HepG2 (cell line): ENCODE measurements around the gene MTUS2. TPM values are rescaled to one million over a fixed set of nuclear protein-coding genes. Genes with fewer than 3 reads are reported as not detected.

Experiments
- ATAC-seq: fragments of 200-7000 bp; cut with Tn5 transposase; 3 replicates; pipeline ENCODE4 v1.9.1; 2020; ENCODE audit warnings: mild to moderate bottlenecking, moderate library complexity
- BruUV-seq: library from RNA; stranded (reverse); fragments of 400-500 nt; replicated peaks from 2 replicates; lab custom pipeline; 2021; lab: Mats Ljungman, UMichigan
- CTCF ChIA-PET: fragments of 300-600 bp; formaldehyde crosslinking; extraction: SDS; loops from one replicate; lab custom pipeline; 2021; ENCODE audit warnings: low total read pairs, inconsistent platforms, low intra/inter-chr PET ratio; lab: Yijun Ruan, JAX
- POLR2A ChIA-PET: fragments of 350-600 bp; sonication (Branson Sonifier 250); formaldehyde crosslinking; loops from one replicate; lab custom pipeline; 2020; ENCODE audit warnings: antibody characterized with exemption, inconsistent platforms; lab: Yijun Ruan, JAX
- DNase-seq: peaks from one replicate; pipeline ENCODE4 v3.0.0-alpha.2; 2015; ENCODE audit warnings: low spot score
- FAIRE-seq: peaks from 3 replicates; lab custom pipeline; 2011; peaks lifted over from hg19 to GRCh38; lab: Jason Lieb, UNC
- H2AFZ ChIP-seq: one replicate; pipeline ENCODE4 v1.6.1; 2011; ENCODE audit warnings: low read length, inconsistent platforms
- H3K27ac ChIP-seq: fragments of 300-600 bp; 3 replicates; pipeline ENCODE4 v1.8.0; 2011; ENCODE audit warnings: mixed run types, mild to moderate bottlenecking, mixed read lengths, low read length, inconsistent platforms; ENCODE audit not compliant: insufficient read depth; ENCODE audit errors: extremely low read length
- H3K27me3 ChIP-seq, 2 experiments: fragments of 200-600 bp in 1 of 2; 2 replicates in 1 of 2; 3 replicates in 1 of 2; pipeline versions ENCODE4 v1.6.0 to v1.8.0; 2011; ENCODE audit warnings: low read length in 2 of 2, mild to moderate bottlenecking in 2 of 2, moderate library complexity in 2 of 2, inconsistent platforms in 1 of 2; ENCODE audit not compliant: insufficient read depth in 2 of 2, control insufficient read depth in 1 of 2
- H3K36me3 ChIP-seq, 2 experiments: fragments of 200-600 bp in 1 of 2; replicated peaks in 1 of 2; 2 replicates in 1 of 2; 3 replicates in 1 of 2; pipeline versions ENCODE4 v1.5.1 to v1.8.0; 2011; ENCODE audit warnings: low read length in 2 of 2, inconsistent platforms in 1 of 2; ENCODE audit not compliant: insufficient read depth in 2 of 2, control insufficient read depth in 1 of 2
- H3K4me1 ChIP-seq: 2 replicates; pipeline ENCODE4 v1.5.1; 2012; ENCODE audit warnings: low read length, inconsistent platforms; ENCODE audit not compliant: insufficient read depth
- H3K4me2 ChIP-seq: 2 replicates; pipeline ENCODE4 v1.6.0; 2011; ENCODE audit warnings: low read depth, low read length, inconsistent platforms
- H3K4me3 ChIP-seq, 3 experiments: fragments of 200-600 bp in 1 of 3; sonication (generic), shearing (Covaris generic) in 1 of 3; replicated peaks in 1 of 3; 2 replicates each; pipeline ENCODE4 v1.5.1; 2011 to 2016; ENCODE audit warnings: low read length in 3 of 3, inconsistent platforms in 2 of 3, low read depth in 2 of 3, mild to moderate bottlenecking in 2 of 3, control low read depth in 1 of 3, mixed read lengths in 1 of 3; ENCODE audit not compliant: insufficient read depth in 1 of 3
- H3K79me2 ChIP-seq: one replicate; pipeline ENCODE4 v1.6.1; 2011; ENCODE audit warnings: low read length, inconsistent platforms; ENCODE audit not compliant: insufficient read depth
- H3K9ac ChIP-seq: 2 replicates; pipeline ENCODE4 v1.6.0; 2011; ENCODE audit warnings: mild to moderate bottlenecking, low read depth, low read length, inconsistent platforms; ENCODE audit not compliant: insufficient read depth
- H3K9me3 ChIP-seq: 2 replicates; pipeline ENCODE4 v1.5.1; 2012; ENCODE audit warnings: mild to moderate bottlenecking, low read length
- H4K20me1 ChIP-seq: 2 replicates; pipeline ENCODE4 v1.6.0; 2011; ENCODE audit warnings: inconsistent platforms, mild to moderate bottlenecking, low read length, moderate library complexity; ENCODE audit not compliant: insufficient read depth
- AGO2 ChIP-seq: fragments of 200-400 bp; formaldehyde crosslinking; optimal IDR thresholded peaks from 2 replicates; pipeline ENCODE3; 2017; ENCODE audit warnings: mild to moderate bottlenecking, low read depth, low read length, moderate library complexity
- ATM ChIP-seq: fragments of 450-650 bp; IDR thresholded peaks from 2 replicates; pipeline ENCODE4 v1.7.1; 2017; ENCODE audit warnings: mild to moderate bottlenecking, borderline replicate concordance
- KDM3A ChIP-seq: IDR thresholded peaks from 2 replicates; pipeline ENCODE4 v1.6.1; 2018; ENCODE audit warnings: low read depth, missing compliant biosample characterization
- RBM22 ChIP-seq: fragments of 200-400 bp; formaldehyde crosslinking; optimal IDR thresholded peaks from 2 replicates; pipeline ENCODE3; 2017; ENCODE audit warnings: mild to moderate bottlenecking, low read length, moderate library complexity
- REPIN1 ChIP-seq: sonication (generic); formaldehyde crosslinking; IDR thresholded peaks from 2 replicates; pipeline ENCODE4 v1.8.0; 2022; ENCODE audit warnings: missing genetic modification reagents, low read depth, mild to moderate bottlenecking, borderline replicate concordance
- ZNF772 ChIP-seq: sonication (generic); formaldehyde crosslinking; IDR thresholded peaks from 2 replicates; pipeline ENCODE4 v1.5.0; 2020; ENCODE audit warnings: mild to moderate bottlenecking, missing genetic modification reagents
- ZSCAN29 ChIP-seq: sonication (generic); formaldehyde crosslinking; conservative IDR thresholded peaks from 2 replicates; pipeline ENCODE4 v1.4.0; 2020; ENCODE audit warnings: mild to moderate bottlenecking, missing genetic modification reagents
- WGBS: methylation state at CpG from one replicate; pipeline ENCODE4 v1.1.6; 2017; ENCODE audit warnings: low lambda C conversion rate; 5-methylcytosine and 5-hydroxymethylcytosine counted together
- in situ Hi-C: cut with HindIII; loops from 2 replicates; pipeline ENCODE4 v1.10.0; 2017; ENCODE audit warnings: low pct_unique_long_range_greater_than_20kb; ENCODE audit not compliant: extremely low pct_ligation_motif_present
- intact Hi-C: fragments of 100-400 bp; cut with micrococcal nuclease; formaldehyde crosslinking; loops from one replicate; pipeline ENCODE4 v1.10.0; 2022; ENCODE audit not compliant: unreplicated experiment
- polyA plus RNA-seq, 8 experiments: library from polyadenylated mRNA; depleted of rRNA in 3 of 8; stranded (reverse) in 7 of 8; unstranded in 1 of 8; fragments of >200 nt; fragmentation: Illumina TruSeq in 4 of 8; extraction: Trizol in 4 of 8; gene quantifications; 2 replicates each; pipeline versions ENCODE4 v1.2.1 to v1.2.3, GENCODE V29; 2011 to 2016; ENCODE audit warnings: low read depth in 4 of 8, missing spikeins in 1 of 8, mixed read lengths in 1 of 8; ENCODE audit not compliant: insufficient read depth in 1 of 8
- total RNA-seq, 5 experiments: library from RNA; depleted of rRNA; stranded (reverse); fragments of >200 nt; fragmentation: Illumina TruSeq; extraction: Trizol; gene quantifications; 2 replicates each; pipeline ENCODE4 v1.2.3, GENCODE V29; 2016; ENCODE audit warnings: low read depth in 1 of 5

Gene MTUS2
- total and polyA plus RNA-seq, 2 of the 13 experiments (the other 11 are each of a cell fraction or from before 2014, with no cell fraction given) = not detected

DNA sequence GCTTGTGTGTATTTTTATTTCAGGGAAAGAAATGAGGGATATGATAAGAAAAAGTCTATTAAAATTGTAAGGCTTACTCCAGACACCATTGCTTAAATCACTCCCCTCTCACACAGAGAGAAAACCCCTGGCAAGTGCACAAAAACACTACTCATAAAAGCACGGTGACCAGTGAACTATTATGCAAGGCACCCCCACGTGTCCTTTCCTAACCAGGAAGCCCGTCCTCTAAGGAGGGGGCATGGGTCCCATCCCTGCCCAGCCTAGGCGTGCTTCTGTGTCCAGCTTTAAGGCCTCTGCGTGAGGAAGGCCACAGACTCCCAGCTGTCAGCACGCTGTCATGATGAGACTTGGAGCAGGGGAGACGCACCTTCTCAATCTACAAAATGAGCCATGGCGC lies 691.8 kb downstream of the MTUS2 start (continued):
- no peak for TF ChIP-seq ATM

DNA sequence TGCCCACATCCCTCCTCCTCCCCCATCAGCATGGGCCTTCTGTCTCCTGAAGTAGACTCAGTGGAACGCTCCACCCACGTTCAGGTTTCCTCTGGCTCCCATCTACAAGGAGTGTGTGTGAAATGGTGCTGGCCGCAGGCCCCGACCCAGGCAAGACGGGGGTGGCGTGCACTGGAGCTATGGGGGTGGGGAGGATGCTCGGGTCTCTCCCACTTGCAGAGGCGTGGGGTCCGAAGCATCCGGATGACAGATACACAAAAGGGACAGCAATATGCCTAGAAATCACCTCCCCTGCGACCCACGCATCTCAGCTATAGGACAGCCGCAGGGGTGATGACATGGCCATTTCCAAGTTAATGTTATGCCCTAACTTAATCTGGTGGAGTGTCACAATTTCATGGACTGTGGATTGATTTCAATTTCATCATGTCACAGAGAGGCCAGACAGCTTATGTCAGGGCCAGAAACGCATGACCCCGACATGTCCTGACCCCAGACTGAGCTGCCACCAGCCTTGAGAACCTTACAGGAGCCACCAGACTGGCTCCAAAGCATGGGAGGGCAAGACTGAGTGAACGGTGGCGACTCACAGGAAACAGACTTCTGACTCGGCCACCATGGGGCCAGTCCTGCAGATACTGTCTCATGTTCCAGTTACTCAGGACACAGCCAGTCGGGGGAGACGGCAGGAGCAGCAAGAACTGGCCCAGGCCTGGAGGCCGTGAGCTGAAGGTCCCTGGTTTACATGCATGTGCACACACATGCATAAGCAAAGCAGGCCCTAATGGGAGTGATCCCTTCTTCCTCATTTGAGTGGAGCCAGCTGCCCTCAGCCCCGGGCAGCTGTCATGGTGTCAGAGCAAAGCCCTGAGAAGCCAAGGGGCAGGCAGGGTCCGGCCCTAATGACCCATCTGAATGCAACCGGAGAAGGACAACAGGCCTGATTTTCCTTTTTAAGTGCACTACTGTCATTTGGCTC lies 693.2 kb downstream of the MTUS2 start:
- intact Hi-C loops = no loop called here
- no peaks in the 10 kb centered on the region for H3K9me3 ChIP-seq
- no peak overlapping the region for H3K27ac ChIP-seq
- H3K27me3 ChIP-seq = no peaks in the 10 kb centered on the region
- ATAC-seq (no peak), DNase-seq (no peak), FAIRE-seq (no peak)
- peaks cover 3% of the 10 kb centered on the region; the same call in 1 of the 2 replicates for H4K20me1 ChIP-seq
- BruUV-seq = no TSS peak
- H3K4me3 ChIP-seq = no peak overlapping the region
- WGBS = 96% methylated on average over 17 of the region's 24 CpGs
- H3K79me2 ChIP-seq = no peaks in the 10 kb centered on the region
- H3K4me2 ChIP-seq = no peak overlapping the region
- ChIA-PET CTCF (no interaction called here), POLR2A (no interaction called here)
- TF ChIP-seq RBM22 (peak; percentile 68), ZSCAN29 (CRISPR knock-in tag) (no peak)
- H3K4me1 ChIP-seq = peaks cover 10% of the 10 kb centered on the region
- no peak overlapping the region for H3K9ac ChIP-seq
- H3K36me3 ChIP-seq = peaks cover 31 to 58% of the 10 kb centered on the region in 2 experiments
- no peak overlapping the region for H2AFZ ChIP-seq
- in situ Hi-C loops = no loop called here

DNA sequence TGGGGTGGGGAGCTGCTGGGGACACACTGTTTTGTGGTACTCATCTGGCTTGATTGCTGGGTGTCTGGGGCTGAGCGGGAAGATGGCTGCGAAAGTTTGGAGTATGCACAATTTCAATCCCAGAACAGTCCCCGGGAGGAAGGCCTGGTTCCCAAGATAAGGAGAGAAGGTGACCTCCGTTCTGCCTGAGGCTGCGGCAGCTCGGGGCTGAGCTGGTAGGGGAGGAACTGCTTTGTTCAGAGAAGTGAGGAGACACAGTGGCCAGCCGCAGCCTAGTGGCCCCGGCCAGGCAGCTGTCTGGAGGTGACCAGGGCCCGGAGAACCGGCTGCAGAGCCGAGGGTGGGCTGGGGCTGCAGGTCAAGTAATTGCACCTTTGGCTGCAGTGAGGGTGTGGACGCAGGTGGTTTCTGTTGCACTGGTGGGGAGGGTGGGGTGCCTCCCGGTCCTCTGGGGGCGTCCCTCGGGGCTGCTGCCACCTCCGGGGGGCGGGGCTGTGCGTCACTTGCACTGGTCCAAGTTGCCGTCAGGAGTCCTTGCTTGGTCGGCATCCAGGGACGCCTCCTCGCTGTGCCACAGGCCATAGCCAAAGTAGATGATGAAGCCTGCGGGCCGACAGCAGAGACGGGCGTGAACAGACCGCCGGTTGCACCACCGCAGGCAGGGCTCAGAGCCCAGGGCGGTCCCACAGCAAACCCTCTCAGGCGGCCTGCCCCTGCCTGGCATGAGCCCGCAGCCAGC lies 694.0 kb downstream of the MTUS2 start:
- H3K27ac ChIP-seq = no peak overlapping the region
- FAIRE-seq (no peak), DNase-seq (no peak), ATAC-seq (no peak; the same call in 2 of the 3 replicates)
- no peak overlapping the region for H2AFZ ChIP-seq
- 99% methylated on average over 10 of the region's 32 CpGs for WGBS
- in situ Hi-C loops = no loop called here
- peaks cover 34 to 67% of the 10 kb centered on the region in 2 experiments for H3K36me3 ChIP-seq
- peaks cover 5% of the 10 kb centered on the region; the same call in 1 of the 2 replicates for H4K20me1 ChIP-seq
- H3K9me3 ChIP-seq = no peaks in the 10 kb centered on the region
- ChIA-PET CTCF (no interaction called here), POLR2A (no interaction called here)
- no peak overlapping the region for H3K4me2 ChIP-seq
- BruUV-seq = no TSS peak
- intact Hi-C loops = no loop called here
- H3K27me3 ChIP-seq = no peaks in the 10 kb centered on the region
- no peaks in the 10 kb centered on the region for H3K79me2 ChIP-seq
- H3K9ac ChIP-seq = no peak overlapping the region
- H3K4me1 ChIP-seq = peaks cover 1% of the 10 kb centered on the region
- H3K4me3 ChIP-seq = no peak overlapping the region
- TF ChIP-seq AGO2 (peak; percentile 51), KDM3A (no peak), REPIN1 (no peak), ZNF772 (CRISPR knock-in tag) (no peak)
- TF ChIP-seq, all 625 proteins: peak for 1
